LNCAP (cell line): ENCODE measurements around the gene RANBP10.

Experiments used
- TF ChIP-seq, protein P1 (sequence below): fragments of 450-650 bp; IDR thresholded peaks from 2 replicates; pipeline ENCODE4 v1.5.1; 2017; ENCODE audit warnings: mild to moderate bottlenecking

RANBP10 gene

DNA sequence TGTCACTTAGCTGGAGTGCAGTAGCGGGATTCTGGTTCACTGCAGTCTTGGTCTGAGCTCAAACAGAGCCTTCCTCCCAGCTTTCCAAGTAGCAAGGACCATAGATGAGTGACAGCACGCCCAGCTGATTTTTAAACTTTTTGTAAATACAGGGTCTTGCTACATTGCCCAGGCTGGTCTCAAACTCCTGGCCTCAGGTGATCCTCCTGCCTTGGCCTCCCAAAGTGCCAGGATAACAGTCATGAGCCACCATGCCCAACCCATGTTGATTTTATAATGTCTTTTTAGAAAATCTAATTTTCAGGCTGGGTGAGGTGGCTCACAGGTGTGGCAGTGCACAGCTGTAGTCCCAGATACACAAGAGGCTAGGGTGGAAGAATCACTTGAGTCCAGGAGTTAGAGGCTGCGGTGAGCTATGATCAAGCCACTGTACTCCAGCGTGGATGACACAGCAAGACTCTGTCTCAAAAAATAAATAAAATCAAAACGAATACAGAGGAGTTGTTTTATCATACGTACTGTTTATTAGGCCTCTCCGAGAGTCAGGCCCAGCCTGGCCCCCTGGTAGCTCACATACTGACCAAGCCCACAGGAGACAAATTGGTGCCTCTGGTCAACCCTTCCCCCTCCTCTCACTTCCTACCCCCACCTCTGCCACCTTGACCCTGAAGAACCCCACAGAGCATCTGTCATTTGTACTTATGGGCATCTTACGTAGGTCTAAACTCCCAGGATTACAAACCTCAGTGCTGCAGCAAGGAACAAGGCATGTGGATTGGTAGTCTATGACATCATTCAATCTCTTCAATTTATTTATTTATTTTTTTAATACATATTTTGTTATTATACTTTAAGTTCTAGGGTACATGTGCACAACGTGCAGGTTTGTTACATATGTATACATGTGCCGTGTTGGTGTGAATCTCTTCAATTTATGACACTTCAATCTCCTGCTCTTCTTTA, 126.1 kb downstream of the RANBP10 start:
- TF ChIP-seq, protein P1, sequence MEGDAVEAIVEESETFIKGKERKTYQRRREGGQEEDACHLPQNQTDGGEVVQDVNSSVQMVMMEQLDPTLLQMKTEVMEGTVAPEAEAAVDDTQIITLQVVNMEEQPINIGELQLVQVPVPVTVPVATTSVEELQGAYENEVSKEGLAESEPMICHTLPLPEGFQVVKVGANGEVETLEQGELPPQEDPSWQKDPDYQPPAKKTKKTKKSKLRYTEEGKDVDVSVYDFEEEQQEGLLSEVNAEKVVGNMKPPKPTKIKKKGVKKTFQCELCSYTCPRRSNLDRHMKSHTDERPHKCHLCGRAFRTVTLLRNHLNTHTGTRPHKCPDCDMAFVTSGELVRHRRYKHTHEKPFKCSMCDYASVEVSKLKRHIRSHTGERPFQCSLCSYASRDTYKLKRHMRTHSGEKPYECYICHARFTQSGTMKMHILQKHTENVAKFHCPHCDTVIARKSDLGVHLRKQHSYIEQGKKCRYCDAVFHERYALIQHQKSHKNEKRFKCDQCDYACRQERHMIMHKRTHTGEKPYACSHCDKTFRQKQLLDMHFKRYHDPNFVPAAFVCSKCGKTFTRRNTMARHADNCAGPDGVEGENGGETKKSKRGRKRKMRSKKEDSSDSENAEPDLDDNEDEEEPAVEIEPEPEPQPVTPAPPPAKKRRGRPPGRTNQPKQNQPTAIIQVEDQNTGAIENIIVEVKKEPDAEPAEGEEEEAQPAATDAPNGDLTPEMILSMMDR, result no peak

DNA sequence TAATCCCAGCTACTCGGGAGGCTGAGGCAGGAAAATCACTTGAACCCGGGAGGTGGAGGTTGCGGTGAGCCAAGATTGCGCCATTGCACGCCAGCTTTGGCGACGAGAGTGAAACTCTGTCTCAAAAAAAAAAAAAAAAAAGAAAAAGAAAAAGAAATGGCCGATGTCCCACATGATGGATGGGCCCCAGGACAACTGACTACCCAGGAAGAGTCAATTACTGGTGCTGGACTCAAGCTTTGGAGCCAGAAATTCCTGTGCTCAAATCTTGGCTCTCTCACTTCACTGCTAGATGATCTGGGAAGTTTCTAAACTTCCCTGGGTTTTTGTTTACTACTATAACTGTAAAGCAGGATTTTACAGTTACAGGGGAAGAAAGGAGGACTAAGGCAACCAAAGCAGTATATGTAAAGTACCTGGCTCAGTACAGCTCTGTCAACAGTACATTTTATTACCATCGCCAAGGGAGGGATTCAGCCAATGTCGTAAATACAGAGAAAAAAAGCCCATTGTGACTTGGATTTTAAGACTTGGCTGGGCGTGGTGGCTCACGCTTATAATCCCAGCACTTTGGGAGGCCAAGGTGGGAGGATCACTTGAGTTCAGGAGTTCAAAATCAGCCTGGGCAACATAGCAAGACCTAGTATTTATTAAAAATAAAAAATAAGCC, 127.9 kb downstream of the RANBP10 start:
- TF ChIP-seq, protein P1, result no peak

DNA sequence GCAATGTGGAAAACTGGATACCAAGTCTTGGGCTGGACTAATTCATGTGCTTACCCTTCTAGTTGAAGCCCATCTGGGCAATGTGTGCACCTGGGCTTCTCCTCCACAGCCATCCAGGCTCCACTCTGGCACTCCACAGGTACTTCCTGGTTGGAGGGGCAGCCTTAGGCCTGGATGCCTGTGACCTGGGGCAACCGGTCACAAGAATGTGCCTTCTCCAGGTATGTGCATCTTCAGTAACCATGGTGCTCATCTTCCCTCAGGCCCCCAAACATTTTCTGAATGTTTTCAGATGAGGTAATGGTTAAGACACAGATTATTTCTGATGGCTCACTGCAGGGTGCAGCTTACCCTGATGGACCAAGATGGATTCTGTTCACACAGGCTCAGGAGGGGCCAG, 128.6 kb downstream of the RANBP10 start:
- TF ChIP-seq, protein P1, result no peak

DNA sequence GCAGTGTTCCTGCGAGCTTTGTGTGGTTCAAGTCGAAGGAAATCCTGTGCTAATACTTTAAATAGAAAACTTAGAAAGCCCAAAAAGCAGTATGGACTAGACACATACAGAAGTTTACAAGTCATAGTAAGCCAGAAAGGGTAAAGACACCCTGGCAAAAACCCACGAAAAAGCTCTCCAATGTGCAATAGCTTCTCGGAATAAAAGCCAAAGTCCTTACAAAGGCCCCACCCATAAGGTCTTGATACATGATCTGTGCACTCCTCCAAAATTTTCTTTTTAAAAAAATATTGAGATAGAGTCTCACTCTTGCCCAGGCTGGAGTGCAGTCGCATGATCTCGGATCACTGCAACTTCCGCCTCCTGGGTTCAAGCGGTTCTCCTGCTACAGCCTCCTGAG, 129.4 kb downstream of the RANBP10 start:
- TF ChIP-seq, protein P1, result no peak

DNA sequence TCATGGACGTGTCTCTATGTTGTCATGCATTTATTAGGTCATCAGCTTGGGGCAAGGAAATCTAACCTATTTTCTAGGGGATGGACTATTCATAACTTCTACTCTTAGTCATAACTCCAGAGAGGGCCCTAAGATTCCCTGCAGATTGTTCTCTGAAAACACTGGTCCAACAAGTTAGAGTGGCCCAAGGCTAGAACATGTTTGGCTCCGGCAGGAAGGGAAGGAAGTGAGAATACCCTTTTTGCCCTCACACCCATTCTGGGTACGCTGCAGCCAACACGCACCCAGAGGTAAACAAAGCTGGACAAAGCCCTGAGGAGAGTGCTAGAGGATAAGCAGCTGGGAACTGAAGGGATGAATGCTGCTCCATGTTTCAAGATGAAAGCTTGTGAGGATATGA, 129.8 kb downstream of the RANBP10 start:
- TF ChIP-seq, protein P1, result no peak

DNA sequence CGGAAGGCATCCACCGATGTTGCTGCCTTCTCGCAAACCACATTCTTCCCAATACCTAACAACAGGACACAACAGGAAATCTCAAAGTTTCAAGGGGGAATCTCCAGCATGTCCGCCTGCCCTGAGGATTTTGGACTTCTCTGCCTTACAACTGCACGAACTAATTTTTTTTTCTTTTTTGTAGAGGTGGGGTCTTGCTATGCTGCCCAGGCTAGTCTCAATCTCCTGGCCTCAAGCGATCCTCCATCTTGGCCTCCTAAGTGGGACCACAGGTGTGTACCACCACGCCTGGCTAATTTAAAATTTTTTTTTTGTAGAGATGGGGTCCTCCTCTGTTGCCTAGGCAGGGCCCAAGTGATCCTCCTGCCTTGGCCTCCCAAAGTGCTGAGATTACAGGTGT, 130.4 kb downstream of the RANBP10 start:
- TF ChIP-seq, protein P1, result no peak

DNA sequence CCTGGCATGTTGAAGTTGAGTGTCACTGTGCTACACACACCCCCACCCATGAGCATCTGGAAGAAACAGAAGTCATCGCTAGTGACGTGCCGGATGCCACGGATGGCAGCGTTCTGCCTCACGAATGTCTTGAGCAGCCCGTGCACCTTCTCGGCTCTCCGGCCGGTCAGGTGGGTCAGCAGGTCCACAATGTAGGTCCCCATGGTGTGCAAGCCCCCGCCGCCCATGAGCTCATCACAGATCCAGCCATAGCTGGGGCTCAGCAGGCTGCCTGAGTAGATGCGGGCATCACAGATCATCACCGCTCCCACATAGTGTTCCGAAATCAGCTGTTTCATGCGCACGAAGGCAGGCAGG, 130.8 kb downstream of the RANBP10 start:
- TF ChIP-seq, protein P1, result no peak
